ENCODE results near the gene RS1. TPM values are rescaled to one million over a fixed set of nuclear protein-coding genes. Genes with fewer than 3 reads are reported as not detected.

The RS1 gene
- total and polyA plus RNA-seq, 9 of the 15 experiments (the other 6 are each of a cell fraction or from before 2014, with no cell fraction given) = not detected

DNA sequence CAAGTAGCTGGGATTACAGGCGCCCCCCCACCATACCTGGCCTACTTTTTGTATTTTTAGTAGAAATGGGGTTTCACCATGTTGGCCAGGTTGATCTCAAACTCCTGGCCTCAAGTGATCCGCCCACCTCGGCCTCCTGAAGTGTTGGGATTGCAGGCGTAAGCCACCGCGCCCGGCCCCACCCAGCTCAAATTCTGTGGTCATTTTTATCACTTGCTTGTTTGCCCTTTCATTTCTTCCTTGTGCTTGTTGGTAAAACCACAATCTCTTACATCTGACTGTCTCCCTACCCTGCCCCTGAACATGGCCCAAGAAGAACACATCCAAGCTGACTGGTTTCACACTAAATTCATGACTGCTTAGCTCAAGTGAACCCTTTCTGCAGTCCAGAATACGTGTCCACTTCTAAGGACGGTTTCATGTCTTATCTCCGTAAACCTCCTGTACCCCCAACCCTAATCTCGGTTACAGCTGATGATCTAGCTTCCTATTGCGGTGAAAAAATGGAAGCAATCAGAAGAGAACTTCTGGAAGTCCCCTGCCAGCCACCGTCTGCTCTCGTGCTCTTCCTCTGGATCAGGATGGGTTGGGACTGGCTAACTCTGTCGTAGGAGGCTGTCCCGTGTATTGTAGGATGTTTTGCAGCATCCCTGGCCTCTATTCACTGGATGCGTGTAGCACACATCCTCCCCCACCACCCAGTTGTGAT lies 5.4 kb upstream of the RS1 start (continued):
- TF ChIP-seq, protein P1, sequence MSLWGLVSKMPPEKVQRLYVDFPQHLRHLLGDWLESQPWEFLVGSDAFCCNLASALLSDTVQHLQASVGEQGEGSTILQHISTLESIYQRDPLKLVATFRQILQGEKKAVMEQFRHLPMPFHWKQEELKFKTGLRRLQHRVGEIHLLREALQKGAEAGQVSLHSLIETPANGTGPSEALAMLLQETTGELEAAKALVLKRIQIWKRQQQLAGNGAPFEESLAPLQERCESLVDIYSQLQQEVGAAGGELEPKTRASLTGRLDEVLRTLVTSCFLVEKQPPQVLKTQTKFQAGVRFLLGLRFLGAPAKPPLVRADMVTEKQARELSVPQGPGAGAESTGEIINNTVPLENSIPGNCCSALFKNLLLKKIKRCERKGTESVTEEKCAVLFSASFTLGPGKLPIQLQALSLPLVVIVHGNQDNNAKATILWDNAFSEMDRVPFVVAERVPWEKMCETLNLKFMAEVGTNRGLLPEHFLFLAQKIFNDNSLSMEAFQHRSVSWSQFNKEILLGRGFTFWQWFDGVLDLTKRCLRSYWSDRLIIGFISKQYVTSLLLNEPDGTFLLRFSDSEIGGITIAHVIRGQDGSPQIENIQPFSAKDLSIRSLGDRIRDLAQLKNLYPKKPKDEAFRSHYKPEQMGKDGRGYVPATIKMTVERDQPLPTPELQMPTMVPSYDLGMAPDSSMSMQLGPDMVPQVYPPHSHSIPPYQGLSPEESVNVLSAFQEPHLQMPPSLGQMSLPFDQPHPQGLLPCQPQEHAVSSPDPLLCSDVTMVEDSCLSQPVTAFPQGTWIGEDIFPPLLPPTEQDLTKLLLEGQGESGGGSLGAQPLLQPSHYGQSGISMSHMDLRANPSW (CRISPR knock-in tag; IDR thresholded peaks at IDR 0.05) = no peak
- no peak for TF ChIP-seq MAFK (IDR thresholded peaks at IDR 0.05; ENCODE audit: low read length)
- no peak for TF ChIP-seq MCM5 (IDR thresholded peaks at IDR 0.05; ENCODE audit: low read depth)
- TF ChIP-seq ZFP1 (CRISPR knock-in tag; IDR thresholded peaks at IDR 0.05) = no peak
- no peak for TF ChIP-seq ZNF699 (CRISPR knock-in tag; IDR thresholded peaks at IDR 0.05; ENCODE audit: insufficient replicate concordance)
- TF ChIP-seq MAFG (tag; conservative IDR thresholded peaks at IDR 0.05) = no peak
- TF ChIP-seq TOE1 (IDR thresholded peaks at IDR 0.05; ENCODE audit: borderline replicate concordance) = no peak
- TF ChIP-seq TOE1 (CRISPR knock-in tag; IDR thresholded peaks at IDR 0.05; ENCODE audit: borderline replicate concordance, low read depth) = no peak
- no peak for TF ChIP-seq HNRNPUL1 (IDR thresholded peaks at IDR 0.05; ENCODE audit: low read length)
- TF ChIP-seq BRF1 (IDR thresholded peaks at IDR 0.05; ENCODE audit: borderline replicate concordance, extremely low read depth, insufficient read length) = no peak
- TF ChIP-seq, protein P2, sequence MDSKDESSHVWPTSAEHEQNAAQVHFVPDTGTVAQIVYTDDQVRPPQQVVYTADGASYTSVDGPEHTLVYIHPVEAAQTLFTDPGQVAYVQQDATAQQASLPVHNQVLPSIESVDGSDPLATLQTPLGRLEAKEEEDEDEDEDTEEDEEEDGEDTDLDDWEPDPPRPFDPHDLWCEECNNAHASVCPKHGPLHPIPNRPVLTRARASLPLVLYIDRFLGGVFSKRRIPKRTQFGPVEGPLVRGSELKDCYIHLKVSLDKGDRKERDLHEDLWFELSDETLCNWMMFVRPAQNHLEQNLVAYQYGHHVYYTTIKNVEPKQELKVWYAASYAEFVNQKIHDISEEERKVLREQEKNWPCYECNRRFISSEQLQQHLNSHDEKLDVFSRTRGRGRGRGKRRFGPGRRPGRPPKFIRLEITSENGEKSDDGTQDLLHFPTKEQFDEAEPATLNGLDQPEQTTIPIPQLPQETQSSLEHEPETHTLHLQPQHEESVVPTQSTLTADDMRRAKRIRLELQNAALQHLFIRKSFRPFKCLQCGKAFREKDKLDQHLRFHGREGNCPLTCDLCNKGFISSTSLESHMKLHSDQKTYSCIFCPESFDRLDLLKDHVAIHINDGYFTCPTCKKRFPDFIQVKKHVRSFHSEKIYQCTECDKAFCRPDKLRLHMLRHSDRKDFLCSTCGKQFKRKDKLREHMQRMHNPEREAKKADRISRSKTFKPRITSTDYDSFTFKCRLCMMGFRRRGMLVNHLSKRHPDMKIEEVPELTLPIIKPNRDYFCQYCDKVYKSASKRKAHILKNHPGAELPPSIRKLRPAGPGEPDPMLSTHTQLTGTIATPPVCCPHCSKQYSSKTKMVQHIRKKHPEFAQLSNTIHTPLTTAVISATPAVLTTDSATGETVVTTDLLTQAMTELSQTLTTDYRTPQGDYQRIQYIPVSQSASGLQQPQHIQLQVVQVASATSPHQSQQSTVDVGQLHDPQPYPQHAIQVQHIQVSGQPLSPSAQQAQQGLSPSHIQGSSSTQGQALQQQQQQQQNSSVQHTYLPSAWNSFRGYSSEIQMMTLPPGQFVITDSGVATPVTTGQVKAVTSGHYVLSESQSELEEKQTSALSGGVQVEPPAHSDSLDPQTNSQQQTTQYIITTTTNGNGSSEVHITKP (IDR thresholded peaks at IDR 0.05; ENCODE audit: partially characterized antibody) = no peak
- no peak for TF ChIP-seq ZBTB1 (CRISPR knock-in tag; IDR thresholded peaks at IDR 0.05; ENCODE audit: borderline replicate concordance, low read depth)
- no peak for TF ChIP-seq JUND (IDR thresholded peaks at IDR 0.05; ENCODE audit: borderline replicate concordance, low read depth, low read length)
- TF ChIP-seq JUND (tag; IDR thresholded peaks at IDR 0.05; ENCODE audit: borderline replicate concordance, low read depth, low read length) = no peak
- no peak for TF ChIP-seq CHD4 (IDR thresholded peaks at IDR 0.05; ENCODE audit: insufficient read depth, insufficient replicate concordance, low read depth, low read length, poor library complexity, severe bottlenecking)
- no peak for TF ChIP-seq TCF7L2 (IDR thresholded peaks at IDR 0.05; ENCODE audit: low read depth, low read length)

All from K562 (cell line).